WTC11 (cell line): ENCODE data around the gene NBEA. TPM values are rescaled to one million over a fixed set of nuclear protein-coding genes. Genes with fewer than 3 reads are reported as not detected.

Experiments used
- ATAC-seq: fragments of 200-7000 bp; cut with Tn5 transposase; 2 replicates; pipeline ENCODE4 v1.10.0; 2021; ENCODE audit warnings: mild to moderate bottlenecking, moderate library complexity
- CTCF ChIA-PET: fragments of 300-600 bp; sonication (Branson Sonifier 250); formaldehyde crosslinking; loops from one replicate; lab custom pipeline; 2021; ENCODE audit warnings: antibody characterized with exemption; lab: Charles Lee
- POLR2A ChIA-PET: fragments of 350-600 bp; sonication (Branson Sonifier 250); formaldehyde crosslinking; loops from one replicate; lab custom pipeline; 2021; ENCODE audit warnings: antibody characterized with exemption; lab: Charles Lee
- DNase-seq: peaks from one replicate; pipeline ENCODE4 v3.0.0; 2021; ENCODE audit warnings: low spot score
- H3K27ac Mint-ChIP-seq: 2 replicates; pipeline ENCODE4 v1.8.0; 2021; ENCODE audit warnings: mixed read lengths
- H3K27me3 Mint-ChIP-seq: 2 replicates; pipeline ENCODE4 v1.8.0; 2021; ENCODE audit warnings: low read depth, mild to moderate bottlenecking, moderate library complexity, mixed read lengths
- H3K36me3 Mint-ChIP-seq: 2 replicates; pipeline ENCODE4 v1.8.0; 2021; ENCODE audit warnings: mixed read lengths
- H3K4me1 Mint-ChIP-seq: 2 replicates; pipeline ENCODE4 v1.8.0; 2022; ENCODE audit warnings: mixed read lengths
- H3K4me3 Mint-ChIP-seq: 2 replicates; pipeline ENCODE4 v1.8.0; 2021; ENCODE audit warnings: mild to moderate bottlenecking, moderate library complexity, mixed read lengths
- H3K9me3 Mint-ChIP-seq: 2 replicates; pipeline ENCODE4 v1.8.0; 2021; ENCODE audit warnings: mixed read lengths
- ATF1 ChIP-seq: sonication (generic); formaldehyde crosslinking; IDR thresholded peaks from 2 replicates; pipeline ENCODE4 v1.8.1; 2023; ENCODE audit warnings: mild to moderate bottlenecking, moderate library complexity, missing genetic modification reagents
- CBFB ChIP-seq: sonication (generic); formaldehyde crosslinking; IDR thresholded peaks from 2 replicates; pipeline ENCODE4 v1.8.1; 2022; ENCODE audit warnings: mild to moderate bottlenecking, low read depth, missing genetic modification reagents
- EMX1 ChIP-seq: fragments of 250-450 bp; sonication (Bioruptor Pico); IDR thresholded peaks from 2 replicates; pipeline ENCODE4 v1.8.0; 2021; ENCODE audit warnings: mild to moderate bottlenecking
- ESRRA ChIP-seq: sonication (generic); formaldehyde crosslinking; IDR thresholded peaks from 2 replicates; pipeline ENCODE4 v1.8.1; 2022; ENCODE audit warnings: mild to moderate bottlenecking, missing genetic modification reagents, borderline replicate concordance
- ETV6 ChIP-seq: sonication (generic); formaldehyde crosslinking; IDR thresholded peaks from 2 replicates; pipeline ENCODE4 v1.8.1; 2022; ENCODE audit warnings: mild to moderate bottlenecking, missing genetic modification reagents
- FOXP4 ChIP-seq: sonication (generic); formaldehyde crosslinking; IDR thresholded peaks from 2 replicates; pipeline ENCODE4 v1.8.0; 2022; ENCODE audit warnings: mild to moderate bottlenecking, missing genetic modification reagents
- HMGA2 ChIP-seq: fragments of 250-450 bp; sonication (Bioruptor Pico); IDR thresholded peaks from 2 replicates; pipeline ENCODE4 v1.4.0; 2021; ENCODE audit warnings: mild to moderate bottlenecking, moderate library complexity
- NFATC4 ChIP-seq: fragments of 250-450 bp; sonication (Bioruptor Pico); IDR thresholded peaks from 2 replicates; pipeline ENCODE4 v1.9.0; 2021; ENCODE audit warnings: mild to moderate bottlenecking
- NFE2L1 ChIP-seq: sonication (generic); formaldehyde crosslinking; IDR thresholded peaks from 2 replicates; pipeline ENCODE4 v1.8.1; 2023; ENCODE audit warnings: missing genetic modification reagents
- PRDM15 ChIP-seq: sonication (generic); formaldehyde crosslinking; IDR thresholded peaks from 2 replicates; pipeline ENCODE4 v1.8.0; 2022; ENCODE audit warnings: missing genetic modification reagents
- RELA ChIP-seq: sonication (generic); formaldehyde crosslinking; IDR thresholded peaks from 2 replicates; pipeline ENCODE4 v1.8.1; 2022; ENCODE audit warnings: missing genetic modification reagents, mild to moderate bottlenecking, borderline replicate concordance
- TEAD4 ChIP-seq: sonication (generic); formaldehyde crosslinking; IDR thresholded peaks from 2 replicates; pipeline ENCODE4 v1.8.0; 2022; ENCODE audit warnings: mild to moderate bottlenecking, missing genetic modification reagents
- USF1 ChIP-seq: sonication (generic); formaldehyde crosslinking; IDR thresholded peaks from 2 replicates; pipeline ENCODE4 v1.8.0; 2022; ENCODE audit warnings: mild to moderate bottlenecking, missing genetic modification reagents
- ZNF263 ChIP-seq: sonication (generic); formaldehyde crosslinking; IDR thresholded peaks from 2 replicates; pipeline ENCODE4 v1.8.1; 2022; ENCODE audit warnings: low read depth, mild to moderate bottlenecking, moderate library complexity, missing genetic modification reagents
- ZNF317 ChIP-seq: sonication (generic); formaldehyde crosslinking; IDR thresholded peaks from 2 replicates; pipeline ENCODE4 v1.8.1; 2023; ENCODE audit warnings: low read depth, mild to moderate bottlenecking, moderate library complexity, missing genetic modification reagents, borderline replicate concordance
- ZNF396 ChIP-seq: fragments of 250-450 bp; sonication (Bioruptor Pico); IDR thresholded peaks from 2 replicates; pipeline ENCODE4 v1.8.0; 2021; ENCODE audit warnings: mild to moderate bottlenecking, moderate library complexity, borderline replicate concordance
- ZNF532 ChIP-seq: fragments of 250-450 bp; sonication (Bioruptor Pico); IDR thresholded peaks from 2 replicates; pipeline ENCODE4 v1.9.0; 2021; ENCODE audit warnings: mild to moderate bottlenecking, borderline replicate concordance
- total RNA-seq: library from RNA; stranded (reverse); gene quantifications from 3 replicates; pipeline ENCODE4 v1.2.3, GENCODE V29; 2021

Gene NBEA
- total RNA-seq, 1 experiment from 2014 or later: 20.9 TPM

- DNase-seq (no peak), ATAC-seq (no peak)
- Mint-ChIP-seq H3K27me3 (peaks cover 97% of the 10 kb centered on the region), H3K27ac (no peak overlapping the region), H3K4me3 (no peak overlapping the region), H3K36me3 (no peaks in the 10 kb centered on the region), H3K4me1 (peaks cover 62% of the 10 kb centered on the region), H3K9me3 (no peaks in the 10 kb centered on the region)
- ChIA-PET CTCF (no interaction called here), POLR2A (no interaction called here)
- no peak for TF ChIP-seq ZNF263 (CRISPR knock-in tag)
- no peak for TF ChIP-seq ZNF317 (CRISPR knock-in tag)
- no peak for TF ChIP-seq EMX1
- TF ChIP-seq ZNF396 (CRISPR knock-in tag): no peak
- no peak for TF ChIP-seq ZNF532 (CRISPR knock-in tag)
- no peak for TF ChIP-seq CBFB (CRISPR knock-in tag)
- TF ChIP-seq USF1 (CRISPR knock-in tag): no peak
- no peak for TF ChIP-seq RELA (CRISPR knock-in tag)
- no peak for TF ChIP-seq ESRRA (CRISPR knock-in tag)
- TF ChIP-seq NFATC4 (CRISPR knock-in tag): no peak
- TF ChIP-seq ATF1 (CRISPR knock-in tag): no peak
- no peak for TF ChIP-seq FOXP4 (CRISPR knock-in tag)
- TF ChIP-seq NFE2L1 (CRISPR knock-in tag): no peak
- no peak for TF ChIP-seq ETV6 (CRISPR knock-in tag)
- no peak for TF ChIP-seq TEAD4 (CRISPR knock-in tag)
- TF ChIP-seq HMGA2: no peak
Observed at GRCh38 chr13:35473802-35474201, 531.7 kb downstream of the NBEA start.

GRCh38 chr13:35474496-35475211 is 532.6 kb downstream of the NBEA start:
- DNase-seq (no peak), ATAC-seq (no peak)
- H3K4me1 Mint-ChIP-seq: peaks cover 68% of the 10 kb centered on the region
- no peak overlapping the region for H3K27ac Mint-ChIP-seq
- H3K27me3 Mint-ChIP-seq: peaks cover 98% of the 10 kb centered on the region
- CTCF ChIA-PET: interaction anchor here (0.9 kb wide), 1 partner anchor 314 kb away, joined by 3 read pairs; no protein-coding TSS in a partner anchor
- no peaks in the 10 kb centered on the region for H3K36me3 Mint-ChIP-seq
- POLR2A ChIA-PET: interaction anchor here (0.5 kb wide), 1 partner anchor 410 kb away, joined by 5 read pairs; no protein-coding TSS in a partner anchor
- no peaks in the 10 kb centered on the region for H3K9me3 Mint-ChIP-seq
- H3K4me3 Mint-ChIP-seq: peak overlapping the region; percentile 84
- TF ChIP-seq PRDM15 (CRISPR knock-in tag) (no peak), RELA (CRISPR knock-in tag) (no peak)
- TF ChIP-seq, all 79 proteins: peak for 0
